Uterus (tissue), 4 donors: ENCODE measurements around the gene ADCY9. TPM values are rescaled to one million over a fixed set of nuclear protein-coding genes. Genes with fewer than 3 reads are reported as not detected.

Experiments
- DNase-seq, 2 donors: peaks; one replicate each; pipeline ENCODE4 v3.0.0-alpha.2; 2019 to 2020
- H3K27ac ChIP-seq, 2 donors: fragments of 200-600 bp; sonication (generic); 1 replicate in 1 of 2; 2 replicates in 1 of 2; pipeline ENCODE4 v1.5.1; 2016 to 2018
- H3K27me3 ChIP-seq, 2 donors: fragments of 200-600 bp; sonication (generic); one replicate each; pipeline ENCODE4 v1.5.1; 2018 to 2019; ENCODE audit warnings: control low read depth in 1 of 2
- H3K36me3 ChIP-seq, 2 donors: fragments of 200-600 bp; sonication (generic); one replicate each; pipeline ENCODE4 v1.5.1; 2019; ENCODE audit warnings: control low read depth in 1 of 2
- H3K4me1 ChIP-seq, 2 donors: fragments of 200-600 bp; sonication (generic); one replicate each; pipeline ENCODE4 v1.5.1; 2018 to 2019; ENCODE audit warnings: control low read depth in 1 of 2
- H3K4me3 ChIP-seq, 2 donors: fragments of 200-600 bp; sonication (generic); 1 replicate in 1 of 2; 2 replicates in 1 of 2; pipeline ENCODE4 v1.5.1; 2018 to 2019; ENCODE audit warnings: mild to moderate bottlenecking in 1 of 2
- H3K9me3 ChIP-seq, 2 donors: fragments of 200-600 bp; sonication (generic); one replicate each; pipeline ENCODE4 v1.5.1; 2019; ENCODE audit warnings: control low read depth in 1 of 2
- CTCF ChIP-seq, 4 experiments: fragments of 200-600 bp in 2 of 4; fragments of 450-650 bp in 2 of 4; sonication (generic) in 2 of 4; IDR thresholded peaks; one replicate each; pipeline ENCODE4 v1.5.1; 2016 to 2019; ENCODE audit warnings: antibody characterized with exemption in 4 of 4, mild to moderate bottlenecking in 2 of 4, moderate library complexity in 1 of 4
- POLR2A ChIP-seq, 2 donors: fragments of 450-650 bp; IDR thresholded peaks; one replicate each; pipeline ENCODE4 v1.6.1; 2016; ENCODE audit warnings: antibody characterized with exemption in 2 of 2, mild to moderate bottlenecking in 1 of 2, moderate library complexity in 1 of 2
- intact Hi-C: fragments of 100-400 bp; cut with DNase I; formaldehyde crosslinking; loops from one replicate; pipeline ENCODE4 v1.15.1; 2023; ENCODE audit warnings: low total_unique reads
- total RNA-seq, 4 donors: library from RNA; depleted of rRNA in 3 of 4; stranded (reverse); fragments of >200 nt in 3 of 4; gene quantifications; one replicate each; pipeline versions ENCODE4 v1.1.0 to v1.2.4, GENCODE V29; 2014 to 2023
- donor health status: DM: yes; HTN: yes; CAD: no.

The ADCY9 gene
- total RNA-seq, 4 donors from 2014 or later = 2.8 to 34.7 (median 20.2) TPM

GRCh38 chr16:3979518-3979917 is 136.7 kb downstream of the ADCY9 start:
- no peaks in the 10 kb centered on the region for H3K36me3 ChIP-seq
- no peaks in the 10 kb centered on the region for H3K4me1 ChIP-seq
- TF ChIP-seq POLR2A (IDR thresholded peaks at IDR 0.05) (no peak), CTCF (IDR thresholded peaks at IDR 0.05) (no peak)
- no peak overlapping the region for H3K27ac ChIP-seq
- no peak for DNase-seq
- no peak overlapping the region for H3K4me3 ChIP-seq
- H3K27me3 ChIP-seq = no peaks in the 10 kb centered on the region
- intact Hi-C loops = no loop called here
- H3K9me3 ChIP-seq = no peaks in the 10 kb centered on the region

- H3K9me3 ChIP-seq = no peaks in the 10 kb centered on the region
- H3K4me3 ChIP-seq = no peak overlapping the region
- TF ChIP-seq POLR2A (IDR thresholded peaks at IDR 0.05) (no peak), CTCF (IDR thresholded peaks at IDR 0.05) (no peak)
- no peaks in the 10 kb centered on the region for H3K36me3 ChIP-seq
- H3K4me1 ChIP-seq = no peaks in the 10 kb centered on the region
- no peak overlapping the region for H3K27ac ChIP-seq
- intact Hi-C loops = no loop called here
- H3K27me3 ChIP-seq = no peaks in the 10 kb centered on the region
- DNase-seq = no peak
These were observed 137.2 kb downstream of the ADCY9 start for GRCh38 chr16:3979070-3979469.

DNA sequence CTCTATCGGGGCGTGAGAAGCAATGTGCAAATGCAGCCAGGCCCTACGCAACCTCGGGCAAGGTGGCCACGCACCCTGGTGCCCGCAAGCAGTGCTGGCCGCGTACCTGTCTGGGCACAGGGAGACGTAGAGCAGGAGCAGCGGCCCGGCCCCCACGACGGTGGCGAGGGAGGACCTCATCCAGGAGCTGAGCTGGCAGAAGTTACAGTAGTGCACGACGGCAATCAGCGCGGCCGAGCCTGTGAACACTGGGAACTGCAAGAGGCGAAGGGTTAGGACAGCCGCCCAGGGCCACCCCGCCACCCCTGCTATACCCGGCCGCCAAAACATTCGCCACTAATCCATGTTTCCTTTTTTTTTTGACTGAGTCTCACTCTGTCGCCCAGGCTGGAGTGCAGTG is 138.9 kb downstream of the ADCY9 start:
- H3K4me1 ChIP-seq = no peaks in the 10 kb centered on the region
- H3K36me3 ChIP-seq = no peaks in the 10 kb centered on the region
- intact Hi-C loops = no loop called here
- no peak for DNase-seq
- no peaks in the 10 kb centered on the region for H3K9me3 ChIP-seq
- no peak overlapping the region for H3K27ac ChIP-seq
- no peaks in the 10 kb centered on the region for H3K27me3 ChIP-seq
- no peak overlapping the region for H3K4me3 ChIP-seq
- TF ChIP-seq CTCF (IDR thresholded peaks at IDR 0.05) (no peak), POLR2A (IDR thresholded peaks at IDR 0.05) (no peak)

DNA sequence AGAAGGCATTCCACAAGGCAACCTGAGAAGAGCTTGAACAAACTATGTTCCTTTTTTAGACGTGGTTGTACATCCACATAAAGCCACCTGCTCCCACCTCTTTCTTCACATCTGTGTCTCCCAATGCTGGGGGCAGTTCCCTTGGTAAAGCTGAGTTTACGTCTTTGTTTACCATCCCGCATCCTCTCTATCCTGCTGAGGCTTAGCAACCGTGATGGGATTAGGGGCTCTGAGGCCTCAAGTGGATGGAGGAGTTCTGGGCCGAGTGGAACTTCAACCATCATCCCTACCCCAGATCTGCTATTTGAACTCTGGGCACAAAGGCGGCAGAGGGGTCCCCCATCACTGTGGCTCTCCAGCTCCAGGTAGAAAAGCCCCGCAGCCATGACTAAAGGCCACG is 141.5 kb downstream of the ADCY9 start:
- intact Hi-C loops = no loop called here
- no peaks in the 10 kb centered on the region for H3K9me3 ChIP-seq
- no peak for DNase-seq
- no peak overlapping the region for H3K27ac ChIP-seq
- no peaks in the 10 kb centered on the region for H3K4me1 ChIP-seq
- H3K27me3 ChIP-seq = no peaks in the 10 kb centered on the region
- TF ChIP-seq POLR2A (IDR thresholded peaks at IDR 0.05) (no peak), CTCF (IDR thresholded peaks at IDR 0.05) (no peak)
- no peak overlapping the region for H3K4me3 ChIP-seq
- no peaks in the 10 kb centered on the region for H3K36me3 ChIP-seq

GRCh38 chr16:3971706-3972105 is 144.5 kb downstream of the ADCY9 start:
- intact Hi-C loops = no loop called here

More at GRCh38 chr16:3971706-3972105, 144.5 kb downstream of the ADCY9 start:
- no peak for DNase-seq
- no peak for TF ChIP-seq POLR2A (IDR thresholded peaks at IDR 0.05)
- TF ChIP-seq CTCF (IDR thresholded peaks at IDR 0.05) = no peak
- H3K4me1 ChIP-seq = no peaks in the 10 kb centered on the region
- no peak overlapping the region for H3K27ac ChIP-seq
- no peaks in the 10 kb centered on the region for H3K9me3 ChIP-seq
- no peak overlapping the region for H3K4me3 ChIP-seq
- no peaks in the 10 kb centered on the region for H3K27me3 ChIP-seq
- no peaks in the 10 kb centered on the region for H3K36me3 ChIP-seq
